DOHH2 (cell line): Measurements from ENCODE around the gene ARHGAP23.

Experiments
- EZH2phosphoT487 ChIP-seq: fragments of 200-600 bp; sonication (generic); IDR thresholded peaks from 2 replicates; pipeline ENCODE4 v1.6.1; 2017; ENCODE audit warnings: borderline replicate concordance, mild to moderate bottlenecking, antibody characterized with exemption, low read length, moderate library complexity, mixed read lengths
- TF ChIP-seq, protein P1 (sequence below): fragments of 200-600 bp; sonication (generic); IDR thresholded peaks from one replicate; pipeline ENCODE4 v1.5.1; 2014; ENCODE audit warnings: antibody characterized with exemption, mild to moderate bottlenecking, low read depth, low read length; ENCODE audit not compliant: poor library complexity, severe bottlenecking

DNA sequence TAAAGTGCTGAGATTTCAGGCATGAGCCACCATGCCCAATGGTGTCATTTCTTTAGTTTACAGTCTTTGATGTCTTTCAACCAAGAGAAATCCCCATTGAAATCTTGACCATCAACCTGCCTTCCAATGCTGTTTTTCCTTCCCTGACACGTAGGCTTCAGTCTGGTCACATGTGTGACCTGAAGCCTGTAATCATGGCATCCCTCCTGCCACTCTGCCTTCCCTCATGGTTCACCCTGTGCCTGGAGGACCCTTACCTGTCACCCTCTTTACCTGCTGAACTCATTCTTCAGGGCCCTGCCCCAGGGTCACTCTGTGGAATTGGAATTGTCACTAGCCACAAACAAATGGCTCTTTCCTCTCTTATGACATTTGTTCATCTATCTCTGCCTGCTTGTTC lies 18.1 kb upstream of the ARHGAP23 start:
- TF ChIP-seq, protein P1, sequence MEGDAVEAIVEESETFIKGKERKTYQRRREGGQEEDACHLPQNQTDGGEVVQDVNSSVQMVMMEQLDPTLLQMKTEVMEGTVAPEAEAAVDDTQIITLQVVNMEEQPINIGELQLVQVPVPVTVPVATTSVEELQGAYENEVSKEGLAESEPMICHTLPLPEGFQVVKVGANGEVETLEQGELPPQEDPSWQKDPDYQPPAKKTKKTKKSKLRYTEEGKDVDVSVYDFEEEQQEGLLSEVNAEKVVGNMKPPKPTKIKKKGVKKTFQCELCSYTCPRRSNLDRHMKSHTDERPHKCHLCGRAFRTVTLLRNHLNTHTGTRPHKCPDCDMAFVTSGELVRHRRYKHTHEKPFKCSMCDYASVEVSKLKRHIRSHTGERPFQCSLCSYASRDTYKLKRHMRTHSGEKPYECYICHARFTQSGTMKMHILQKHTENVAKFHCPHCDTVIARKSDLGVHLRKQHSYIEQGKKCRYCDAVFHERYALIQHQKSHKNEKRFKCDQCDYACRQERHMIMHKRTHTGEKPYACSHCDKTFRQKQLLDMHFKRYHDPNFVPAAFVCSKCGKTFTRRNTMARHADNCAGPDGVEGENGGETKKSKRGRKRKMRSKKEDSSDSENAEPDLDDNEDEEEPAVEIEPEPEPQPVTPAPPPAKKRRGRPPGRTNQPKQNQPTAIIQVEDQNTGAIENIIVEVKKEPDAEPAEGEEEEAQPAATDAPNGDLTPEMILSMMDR = no peak
- no peak for TF ChIP-seq EZH2phosphoT487
